OCI-LY3 (cell line): ENCODE measurements around the gene FOS.

ENCODE experiments used
- H2AFZ ChIP-seq: fragments of 200-600, 300-600 bp; shearing (Covaris generic); 2 replicates; pipeline ENCODE4 v1.6.0; 2014; ENCODE audit warnings: antibody characterized with exemption, low read depth, low read length
- H3K27ac ChIP-seq: fragments of 200-600, 300-600 bp; sonication (generic); 2 replicates; pipeline ENCODE4 v1.5.1; 2014; ENCODE audit warnings: mild to moderate bottlenecking, low read length, moderate library complexity, mixed read lengths
- H3K27me3 ChIP-seq: fragments of 200-600, 300-600 bp; sonication (generic); 2 replicates; pipeline ENCODE4 v1.6.1; 2014; ENCODE audit warnings: low read depth, low read length, mixed read lengths
- H3K36me3 ChIP-seq: fragments of 200-600, 300-600 bp; sonication (generic); replicated peaks from 2 replicates; pipeline ENCODE3; 2014; ENCODE audit warnings: low read depth, low read length, mixed read lengths
- H3K4me1 ChIP-seq: fragments of 300-600, 200-600 bp; sonication (generic); 2 replicates; pipeline ENCODE4 v1.6.1; 2014; ENCODE audit warnings: low read length, mixed read lengths
- H3K4me2 ChIP-seq: fragments of 200-600, 300-600 bp; sonication (generic); 2 replicates; pipeline ENCODE4 v1.6.1; 2014; ENCODE audit warnings: low read length, mixed read lengths
- H3K4me3 ChIP-seq: fragments of 300-600, 200-600 bp; sonication (generic); 2 replicates; pipeline ENCODE4 v1.5.1; 2014; ENCODE audit warnings: antibody characterized with exemption, mild to moderate bottlenecking, low read length, moderate library complexity
- H3K79me2 ChIP-seq: fragments of 300-600, 200-600 bp; shearing (Covaris generic); 2 replicates; pipeline ENCODE4 v1.6.1; 2014; ENCODE audit warnings: mild to moderate bottlenecking, low read length, mixed read lengths
- H3K9ac ChIP-seq: fragments of 300-600, 200-600 bp; shearing (Covaris generic); 2 replicates; pipeline ENCODE4 v1.6.0; 2014; ENCODE audit warnings: mild to moderate bottlenecking, low read length, moderate library complexity
- H3K9me3 ChIP-seq: fragments of 200-600, 300-600 bp; shearing (Covaris generic); 2 replicates; pipeline ENCODE4 v1.6.1; 2014; ENCODE audit warnings: low read length, mixed read lengths; ENCODE audit not compliant: insufficient read depth
- H4K20me1 ChIP-seq: fragments of 200-600, 300-600 bp; sonication (generic); 2 replicates; pipeline ENCODE4 v1.6.1; 2016; ENCODE audit warnings: low read length, mixed read lengths; ENCODE audit not compliant: insufficient read depth
- CTCF ChIP-seq: fragments of 200-600, 300-600 bp; sonication (generic); IDR thresholded peaks from 2 replicates; pipeline ENCODE4 v1.5.1; 2014; ENCODE audit warnings: antibody characterized with exemption, low read length, low read depth
- EZH2phosphoT487 ChIP-seq: fragments of 200-600 bp; shearing (Covaris generic); IDR thresholded peaks from 2 replicates; pipeline ENCODE4 v1.6.1; 2018; ENCODE audit warnings: antibody characterized with exemption, mixed run types, low read depth

Gene FOS

GRCh38 chr14:75250800-75251199, 27.8 kb upstream of the FOS start:
- Histone ChIP-seq H3K9me3 (no peaks in the 10 kb centered on the region), H3K79me2 (no peaks in the 10 kb centered on the region), H3K4me3 (no peak overlapping the region), H3K4me2 (no peak overlapping the region), H3K27me3 (peaks cover 22% of the 10 kb centered on the region), H3K36me3 (no peaks in the 10 kb centered on the region), H4K20me1 (no peaks in the 10 kb centered on the region), H2AFZ (no peak overlapping the region), H3K9ac (no peak overlapping the region), H3K27ac (no peak overlapping the region), H3K4me1 (peaks cover 19% of the 10 kb centered on the region)
- no peak for TF ChIP-seq CTCF

- Histone ChIP-seq H3K36me3 (no peaks in the 10 kb centered on the region), H3K9ac (no peak overlapping the region), H3K27me3 (peaks cover 11% of the 10 kb centered on the region), H3K27ac (no peak overlapping the region), H3K79me2 (no peaks in the 10 kb centered on the region), H4K20me1 (no peaks in the 10 kb centered on the region), H2AFZ (no peak overlapping the region), H3K4me1 (peaks cover 18% of the 10 kb centered on the region), H3K4me2 (no peak overlapping the region), H3K9me3 (no peaks in the 10 kb centered on the region), H3K4me3 (no peak overlapping the region)
- no peak for TF ChIP-seq EZH2phosphoT487
- no peak for TF ChIP-seq CTCF
These were observed 26.3 kb upstream of the FOS start for GRCh38 chr14:75252254-75252837.

- Histone ChIP-seq H3K9ac (no peak overlapping the region), H3K79me2 (no peaks in the 10 kb centered on the region), H3K9me3 (no peaks in the 10 kb centered on the region), H3K4me3 (no peak overlapping the region), H3K27ac (no peak overlapping the region), H4K20me1 (no peaks in the 10 kb centered on the region), H3K27me3 (peaks cover 7% of the 10 kb centered on the region), H3K36me3 (no peaks in the 10 kb centered on the region), H2AFZ (no peak overlapping the region), H3K4me2 (no peak overlapping the region), H3K4me1 (peaks cover 13% of the 10 kb centered on the region)
- no peak for TF ChIP-seq EZH2phosphoT487
- no peak for TF ChIP-seq CTCF
These were observed 24.2 kb upstream of the FOS start for GRCh38 chr14:75254381-75254822.

- Histone ChIP-seq H3K9ac (no peak overlapping the region), H2AFZ (no peak overlapping the region), H3K9me3 (no peaks in the 10 kb centered on the region), H4K20me1 (no peaks in the 10 kb centered on the region), H3K4me1 (peaks cover 13% of the 10 kb centered on the region), H3K27me3 (peaks cover 7% of the 10 kb centered on the region), H3K79me2 (no peaks in the 10 kb centered on the region), H3K4me3 (no peak overlapping the region), H3K36me3 (no peaks in the 10 kb centered on the region), H3K4me2 (no peak overlapping the region), H3K27ac (no peak overlapping the region)
- TF ChIP-seq EZH2phosphoT487: no peak
- no peak for TF ChIP-seq CTCF
These were observed 23.6 kb upstream of the FOS start for GRCh38 chr14:75254901-75255584.
